ENCODE results near the gene MIOS.

Gene MIOS

DNA sequence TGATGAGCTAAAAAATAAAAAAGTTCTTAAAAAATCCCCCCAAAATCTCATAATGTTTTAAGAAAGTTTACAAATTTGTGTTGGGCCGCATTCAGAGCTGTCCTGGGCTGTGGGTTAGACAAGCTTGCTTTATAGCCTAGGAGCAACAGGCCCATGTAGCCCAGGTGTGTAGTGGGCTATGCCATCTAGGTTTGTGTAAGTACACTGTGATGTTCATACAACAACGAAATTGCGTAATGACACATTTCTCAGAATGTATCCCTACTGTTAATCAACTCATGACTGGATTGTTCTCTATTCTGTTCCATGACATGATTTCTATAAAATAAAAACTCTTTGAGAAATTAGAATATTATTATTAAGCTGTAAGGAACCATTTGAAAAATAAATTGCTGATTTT, 13.0 kb downstream of the MIOS start:
- no peak for DNase-seq (ENCODE audit: low read depth)
- no peak overlapping the region for H3K4me3 ChIP-seq (ENCODE audit: low read depth, low read length)
- TF ChIP-seq, protein P1, sequence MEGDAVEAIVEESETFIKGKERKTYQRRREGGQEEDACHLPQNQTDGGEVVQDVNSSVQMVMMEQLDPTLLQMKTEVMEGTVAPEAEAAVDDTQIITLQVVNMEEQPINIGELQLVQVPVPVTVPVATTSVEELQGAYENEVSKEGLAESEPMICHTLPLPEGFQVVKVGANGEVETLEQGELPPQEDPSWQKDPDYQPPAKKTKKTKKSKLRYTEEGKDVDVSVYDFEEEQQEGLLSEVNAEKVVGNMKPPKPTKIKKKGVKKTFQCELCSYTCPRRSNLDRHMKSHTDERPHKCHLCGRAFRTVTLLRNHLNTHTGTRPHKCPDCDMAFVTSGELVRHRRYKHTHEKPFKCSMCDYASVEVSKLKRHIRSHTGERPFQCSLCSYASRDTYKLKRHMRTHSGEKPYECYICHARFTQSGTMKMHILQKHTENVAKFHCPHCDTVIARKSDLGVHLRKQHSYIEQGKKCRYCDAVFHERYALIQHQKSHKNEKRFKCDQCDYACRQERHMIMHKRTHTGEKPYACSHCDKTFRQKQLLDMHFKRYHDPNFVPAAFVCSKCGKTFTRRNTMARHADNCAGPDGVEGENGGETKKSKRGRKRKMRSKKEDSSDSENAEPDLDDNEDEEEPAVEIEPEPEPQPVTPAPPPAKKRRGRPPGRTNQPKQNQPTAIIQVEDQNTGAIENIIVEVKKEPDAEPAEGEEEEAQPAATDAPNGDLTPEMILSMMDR (IDR thresholded peaks at IDR 0.05; ENCODE audit: insufficient read depth, low read depth, low read length, missing control alignments), result no peak

DNA sequence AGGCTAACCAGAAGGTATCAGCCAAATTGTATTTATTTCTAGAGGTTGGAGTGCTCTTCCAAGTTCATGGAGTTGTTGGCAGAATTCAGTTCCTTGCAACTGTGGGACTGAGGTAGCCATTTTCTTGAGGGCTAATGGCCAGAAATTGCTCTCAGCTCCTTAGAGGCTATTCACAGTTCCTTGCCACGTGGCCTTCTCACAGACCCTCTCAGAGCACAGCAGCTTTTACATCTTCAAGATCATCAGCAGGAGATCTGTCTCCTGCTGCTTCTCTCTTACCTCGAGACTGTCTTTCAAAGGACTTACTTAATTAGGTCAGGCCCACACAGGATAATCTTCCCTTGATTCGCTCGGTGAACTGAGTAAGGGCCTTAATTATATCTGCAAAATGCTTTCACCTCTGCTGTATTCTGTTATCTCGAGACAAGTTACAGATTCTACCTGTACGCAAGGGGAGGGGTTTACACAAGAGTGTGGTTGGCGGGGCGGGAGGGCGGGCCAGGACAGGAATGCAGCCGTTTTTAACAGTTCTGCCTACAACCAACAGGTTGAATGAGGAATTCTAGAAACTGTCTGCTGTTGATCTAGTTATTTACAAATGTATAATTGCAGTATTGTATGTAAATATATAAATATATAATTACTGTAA, 15.0 kb downstream of the MIOS start:
- TF ChIP-seq, protein P1 (IDR thresholded peaks at IDR 0.05; ENCODE audit: insufficient read depth, low read depth, low read length, missing control alignments), result no peak
- no peak for DNase-seq (ENCODE audit: low read depth)
- H3K4me3 ChIP-seq (ENCODE audit: low read depth, low read length), result no peak overlapping the region

DNA sequence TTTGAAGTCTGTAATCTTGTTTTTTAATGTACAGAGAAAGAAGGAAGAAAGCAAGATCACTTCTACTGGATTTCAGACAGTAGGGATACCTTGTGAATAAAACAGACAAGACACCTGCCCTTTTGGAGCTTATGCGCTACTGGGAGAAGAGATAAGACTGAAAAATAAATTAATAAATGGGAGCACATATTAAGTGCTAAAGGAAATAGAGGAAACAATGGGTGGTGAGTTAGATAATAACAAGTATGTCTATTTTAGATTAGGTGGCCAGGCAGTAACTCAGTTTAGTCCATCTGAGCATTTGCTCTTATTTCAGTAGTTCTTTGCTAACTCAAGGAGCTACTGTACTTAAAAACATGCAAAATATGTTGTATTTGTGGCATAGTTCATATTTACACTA, 15.9 kb downstream of the MIOS start:
- TF ChIP-seq, protein P1 (IDR thresholded peaks at IDR 0.05; ENCODE audit: insufficient read depth, low read depth, low read length, missing control alignments), result no peak
- H3K4me3 ChIP-seq (ENCODE audit: low read depth, low read length), result no peak overlapping the region
- no peak for DNase-seq (ENCODE audit: low read depth)

DNA sequence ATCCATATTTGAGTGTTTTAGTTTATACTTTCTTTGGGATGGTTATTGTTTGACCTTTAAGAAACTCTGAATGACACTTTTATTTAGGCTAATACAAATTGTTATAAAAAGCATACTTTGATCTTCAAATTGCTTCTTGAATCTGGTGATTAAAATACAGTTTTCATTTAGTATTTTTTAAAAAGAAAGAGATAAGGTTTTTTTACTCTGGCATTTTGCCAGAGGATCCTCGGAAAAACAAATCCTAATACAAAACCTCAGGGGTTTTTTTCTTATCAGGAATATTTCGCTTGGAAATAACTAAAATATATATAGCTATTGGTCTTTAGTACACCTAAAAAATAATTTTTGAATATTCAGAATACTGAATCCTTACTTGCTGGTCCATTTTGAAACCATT, 17.0 kb downstream of the MIOS start:
- no peak overlapping the region for H3K4me3 ChIP-seq (ENCODE audit: low read depth, low read length)
- TF ChIP-seq, protein P1 (IDR thresholded peaks at IDR 0.05; ENCODE audit: insufficient read depth, low read depth, low read length, missing control alignments), result no peak
- no peak for DNase-seq (ENCODE audit: low read depth)

GRCh38 chr7:7584653-7585052, 18.0 kb downstream of the MIOS start:
- no peak for DNase-seq (ENCODE audit: low read depth)
- TF ChIP-seq, protein P1 (IDR thresholded peaks at IDR 0.05; ENCODE audit: insufficient read depth, low read depth, low read length, missing control alignments), result no peak
- no peak overlapping the region for H3K4me3 ChIP-seq (ENCODE audit: low read depth, low read length)

DNA sequence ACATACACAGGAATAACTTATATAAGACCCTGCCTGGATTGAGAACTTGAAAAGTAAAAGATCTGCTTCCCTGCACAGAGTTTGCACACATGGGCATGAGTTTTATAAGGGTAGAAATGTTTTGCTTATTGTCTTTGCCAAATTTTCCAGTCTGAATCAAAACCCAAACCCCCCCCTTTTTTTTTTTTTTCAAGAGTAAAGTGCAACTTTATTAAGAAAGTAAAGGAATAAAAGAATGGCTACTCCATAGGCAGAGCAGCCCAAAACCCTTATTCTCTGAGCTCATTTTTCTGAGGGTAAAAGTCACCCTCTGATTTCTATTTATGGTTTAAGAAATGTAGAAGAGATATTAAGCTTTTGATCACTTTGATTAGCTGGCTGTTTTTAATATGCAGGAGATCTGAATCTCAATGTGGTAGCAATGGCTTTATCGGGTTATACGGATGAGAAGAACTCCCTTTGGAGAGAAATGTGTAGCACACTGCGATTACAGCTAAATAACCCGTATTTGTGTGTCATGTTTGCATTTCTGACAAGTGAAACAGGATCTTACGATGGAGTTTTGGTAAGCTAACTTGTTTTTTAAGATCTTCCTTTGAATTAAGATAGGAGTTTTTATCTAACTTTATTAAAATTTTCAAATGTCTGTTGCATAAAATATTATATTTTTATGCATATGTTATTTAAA, 18.7 kb downstream of the MIOS start:
- H3K4me3 ChIP-seq (ENCODE audit: low read depth, low read length), result no peak overlapping the region
- TF ChIP-seq, protein P1 (IDR thresholded peaks at IDR 0.05; ENCODE audit: insufficient read depth, low read depth, low read length, missing control alignments), result no peak
- no peak for DNase-seq (ENCODE audit: low read depth)

All from GM12865 (cell line).